BJ (cell line): ENCODE measurements around the gene ARHGAP26. TPM values are rescaled to one million over a fixed set of nuclear protein-coding genes. Genes with fewer than 3 reads are reported as not detected.

ENCODE experiments used
- CTCF ChIA-PET: fragments of 350-600 bp; formaldehyde crosslinking; extraction: SDS; loops from one replicate; lab custom pipeline; 2021; ENCODE audit warnings: antibody characterized with exemption, inconsistent platforms; lab: Yijun Ruan, JAX
- POLR2A ChIA-PET: fragments of 300-600 bp; sonication (Branson Sonifier 250); formaldehyde crosslinking; extraction: SDS; loops from one replicate; lab custom pipeline; 2021; ENCODE audit warnings: antibody characterized with exemption; lab: Charles Lee
- DNase-seq: peaks from one replicate; pipeline ENCODE4 v3.0.0-alpha.2; 2011; ENCODE audit warnings: low read depth
- H3K27me3 ChIP-seq: 2 replicates; pipeline ENCODE4 v1.6.0; 2011; ENCODE audit warnings: low read length; ENCODE audit not compliant: control insufficient read depth, insufficient read depth
- H3K36me3 ChIP-seq: 2 replicates; pipeline ENCODE4 v1.5.1; 2011; ENCODE audit warnings: low read length; ENCODE audit not compliant: control insufficient read depth, insufficient read depth
- H3K4me3 ChIP-seq: 2 replicates; pipeline ENCODE4 v1.5.1; 2011; ENCODE audit warnings: low read depth, mild to moderate bottlenecking, control low read depth, low read length
- CTCF ChIP-seq: IDR thresholded peaks from 2 replicates; pipeline ENCODE4 v1.5.1; 2011; ENCODE audit warnings: low read depth, mild to moderate bottlenecking, control low read depth, inconsistent platforms, low read length, moderate library complexity; ENCODE audit not compliant: insufficient read depth
- polyA plus RNA-seq: library from polyadenylated mRNA; depleted of rRNA; stranded (reverse); fragments of >200 nt; gene quantifications from 2 replicates; pipeline ENCODE4 v1.2.3, GENCODE V29; 2011

ARHGAP26 gene
- polyA plus RNA-seq, 1 experiment: 4.8 TPM

- Histone ChIP-seq H3K36me3 (no peaks in the 10 kb centered on the region), H3K4me3 (no peak overlapping the region), H3K27me3 (no peaks in the 10 kb centered on the region)
- no peak for TF ChIP-seq CTCF
- ChIA-PET POLR2A (interaction anchor here (0.6 kb wide), 1 partner anchor 178 kb away, joined by 6 read pairs; no protein-coding TSS in a partner anchor), CTCF (no interaction called here)
- no peak for DNase-seq
Observed at GRCh38 chr5:143145243-143146160, 375.3 kb downstream of the ARHGAP26 start.

DNA sequence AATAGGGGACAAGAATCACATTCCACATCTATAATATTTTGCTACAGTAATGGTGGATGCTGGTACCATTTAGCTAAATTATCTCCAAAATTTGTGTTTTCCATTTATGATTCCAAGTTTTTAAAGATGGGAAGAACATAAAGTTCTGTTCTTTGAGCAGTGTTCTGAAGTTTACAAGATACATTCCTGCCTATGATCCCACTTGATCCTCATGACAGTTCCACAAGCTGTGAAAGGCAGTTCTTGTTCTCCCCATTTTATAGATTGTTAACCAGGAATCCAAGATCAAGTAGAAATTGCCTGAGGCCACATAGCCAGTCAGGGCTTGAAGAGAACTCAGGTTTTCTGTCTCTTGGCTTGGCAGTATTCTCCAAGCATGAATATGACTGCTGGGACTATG lies 376.0 kb downstream of the ARHGAP26 start:
- Histone ChIP-seq H3K4me3 (no peak overlapping the region), H3K36me3 (no peaks in the 10 kb centered on the region), H3K27me3 (no peaks in the 10 kb centered on the region)
- no peak for TF ChIP-seq CTCF
- ChIA-PET CTCF (no interaction called here), POLR2A (interaction anchor here (0.6 kb wide), 2 partner anchors 178 to 456 kb away, joined by 3 to 6 read pairs; no protein-coding TSS in a partner anchor)
- no peak for DNase-seq

DNA sequence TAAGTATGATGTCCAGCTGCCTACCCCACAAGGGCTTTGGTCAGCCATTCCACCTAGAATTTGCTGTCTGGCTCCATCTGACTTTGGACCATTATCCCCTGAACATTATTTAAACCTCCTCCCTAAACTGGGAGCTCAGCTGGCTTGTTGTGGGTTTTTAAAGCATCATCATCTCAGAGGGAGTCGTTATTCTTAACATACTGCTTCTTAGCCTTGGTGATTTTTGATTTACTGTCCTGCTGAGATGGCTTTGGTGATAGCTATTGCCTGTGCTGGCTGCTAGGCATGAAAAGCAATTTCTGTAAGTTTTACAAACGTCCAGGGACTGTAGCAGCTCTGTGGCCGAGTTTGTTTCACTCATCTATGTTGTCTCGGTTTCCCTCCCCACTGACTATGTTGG lies 377.2 kb downstream of the ARHGAP26 start:
- DNase-seq: no peak
- CTCF ChIA-PET: no interaction called here
- no peak for TF ChIP-seq CTCF

DNA sequence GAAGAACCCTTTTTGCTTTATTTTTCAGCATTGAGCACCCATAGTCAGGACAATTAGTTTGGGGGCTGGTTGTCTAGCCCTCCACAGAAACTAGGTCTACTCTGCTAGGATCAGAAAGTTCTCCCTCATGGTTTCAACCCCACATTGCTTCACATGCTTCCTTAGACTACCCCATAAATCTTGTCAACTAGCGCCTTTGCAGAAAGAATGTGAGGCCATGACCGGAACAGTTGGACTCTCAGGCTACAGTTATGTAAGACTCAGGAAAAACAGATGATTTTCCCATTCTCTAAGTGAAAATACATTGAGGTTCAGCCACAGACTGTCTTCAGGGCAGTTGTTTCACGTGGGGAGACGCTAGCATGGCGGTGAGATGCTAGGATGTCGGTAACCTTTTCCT lies 377.7 kb downstream of the ARHGAP26 start:
- Histone ChIP-seq H3K4me3 (no peak overlapping the region), H3K36me3 (no peaks in the 10 kb centered on the region), H3K27me3 (no peaks in the 10 kb centered on the region)
- DNase-seq: no peak
- TF ChIP-seq CTCF: no peak
- ChIA-PET CTCF (no interaction called here), POLR2A (no interaction called here)

More for the DNA sequence above, 377.2 kb downstream of the ARHGAP26 start:
- Histone ChIP-seq H3K4me3 (no peak overlapping the region), H3K36me3 (no peaks in the 10 kb centered on the region), H3K27me3 (no peaks in the 10 kb centered on the region)
- POLR2A ChIA-PET: no interaction called here

- no peak overlapping the region for H3K4me3 ChIP-seq
- no peak for DNase-seq
- H3K27me3 ChIP-seq: no peaks in the 10 kb centered on the region
- POLR2A ChIA-PET: no interaction called here
- H3K36me3 ChIP-seq: no peaks in the 10 kb centered on the region
- no peak for TF ChIP-seq CTCF
- CTCF ChIA-PET: no interaction called here
Observed at GRCh38 chr5:143148771-143149170, 378.6 kb downstream of the ARHGAP26 start.
